ENCODE results near the gene HTRA1.
A peak's percentile ranks its signal among the peaks of the same experiment; 100 is the strongest.

HTRA1 gene

DNA sequence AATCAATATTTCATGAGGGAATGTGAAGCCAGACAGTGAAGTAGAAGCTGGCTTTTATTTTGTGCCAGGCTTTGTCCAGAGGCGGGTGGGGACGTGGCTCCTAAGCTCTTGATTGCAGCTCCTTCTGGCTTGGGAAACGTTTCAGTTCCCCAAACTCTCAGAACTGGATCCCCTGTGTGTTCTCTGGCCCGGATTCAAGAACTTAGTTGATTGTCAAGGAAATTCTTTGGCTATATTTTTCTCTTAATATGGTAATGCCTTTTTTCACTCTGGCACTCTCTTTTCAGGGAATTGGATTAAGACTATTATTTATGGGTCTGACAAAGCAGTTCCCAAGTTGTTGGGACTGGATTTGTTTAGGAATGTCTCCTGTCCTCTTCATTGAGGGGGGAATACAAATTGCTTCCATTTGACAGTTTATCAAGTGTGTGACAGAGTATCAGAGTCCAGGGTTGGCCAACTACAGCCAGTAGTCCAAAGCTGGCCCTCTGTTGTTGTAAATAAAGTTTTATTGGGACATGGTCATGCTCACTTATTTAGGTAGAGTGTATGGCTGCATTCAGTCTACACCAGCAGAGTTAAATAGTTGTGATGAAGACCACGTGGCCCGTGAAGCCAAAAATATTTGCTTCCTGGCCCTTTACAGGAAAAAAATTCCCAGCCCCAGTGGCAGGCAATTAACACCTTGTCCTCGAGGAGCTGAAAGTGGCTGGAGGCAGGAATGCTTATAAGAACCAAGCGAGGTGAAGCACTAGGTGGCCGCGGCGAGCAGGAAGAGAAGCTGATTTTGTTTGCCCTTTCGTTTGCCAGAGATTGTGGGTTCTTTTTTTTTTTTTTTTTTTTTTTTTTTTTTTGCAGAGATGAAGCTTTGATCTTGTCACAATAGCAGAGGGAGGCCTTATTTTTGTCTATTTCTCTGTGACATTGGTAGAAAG, 34.3 kb downstream of the HTRA1 start:
- DNase-seq (ENCODE audit: low spot score) = peak; percentile 41

DNA sequence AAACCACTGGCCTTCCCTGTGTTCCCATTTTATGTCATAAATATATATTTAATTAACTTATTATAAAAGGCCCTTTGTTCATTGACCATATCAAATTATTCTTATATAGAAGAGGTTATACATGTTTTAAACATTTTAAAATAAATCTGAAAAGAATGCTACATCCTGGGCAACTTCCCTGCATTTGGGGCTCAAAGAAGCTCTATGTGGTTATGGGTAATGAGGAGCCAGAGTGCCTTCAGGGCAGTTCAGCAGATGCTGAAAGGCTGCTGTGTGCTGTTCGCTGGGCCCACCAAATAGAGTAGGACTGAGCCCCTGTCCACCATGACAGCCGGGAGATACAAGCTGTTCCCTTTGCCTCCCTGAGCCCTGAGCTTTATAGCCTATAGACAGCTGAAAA, 35.9 kb downstream of the HTRA1 start:
- no peak for DNase-seq (ENCODE audit: low spot score)

DNA sequence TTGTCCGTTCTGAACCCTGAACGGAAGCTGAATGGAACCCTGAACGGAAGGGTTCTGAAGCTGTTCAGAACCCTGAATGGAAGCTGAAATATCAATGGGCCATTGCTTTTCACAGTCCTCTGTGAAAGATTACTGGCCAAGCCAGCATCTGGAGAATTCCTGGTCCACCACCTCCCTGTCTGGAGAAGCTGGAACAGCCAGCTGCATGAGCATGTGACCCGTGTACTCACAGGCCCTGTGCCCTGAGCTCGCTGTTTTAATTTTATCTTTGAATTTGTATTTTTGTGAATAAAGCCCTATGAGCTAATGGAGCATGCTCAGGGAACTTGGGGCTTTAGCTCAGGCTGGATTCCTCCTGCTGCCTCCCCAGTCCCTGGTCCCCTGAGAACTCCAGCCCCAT, 37.2 kb downstream of the HTRA1 start:
- DNase-seq (ENCODE audit: low spot score) = no peak

- DNase-seq (ENCODE audit: low spot score) = no peak
These were observed 37.7 kb downstream of the HTRA1 start for GRCh38 chr10:122499012-122499411.

- no peak for DNase-seq (ENCODE audit: low spot score)
These were observed 38.2 kb downstream of the HTRA1 start for GRCh38 chr10:122499491-122499941.

- DNase-seq (ENCODE audit: low spot score) = no peak
These were observed 38.8 kb downstream of the HTRA1 start for GRCh38 chr10:122500194-122500593.

GRCh38 chr10:122500726-122501125, 39.4 kb downstream of the HTRA1 start:
- no peak for DNase-seq (ENCODE audit: low spot score)

DNA sequence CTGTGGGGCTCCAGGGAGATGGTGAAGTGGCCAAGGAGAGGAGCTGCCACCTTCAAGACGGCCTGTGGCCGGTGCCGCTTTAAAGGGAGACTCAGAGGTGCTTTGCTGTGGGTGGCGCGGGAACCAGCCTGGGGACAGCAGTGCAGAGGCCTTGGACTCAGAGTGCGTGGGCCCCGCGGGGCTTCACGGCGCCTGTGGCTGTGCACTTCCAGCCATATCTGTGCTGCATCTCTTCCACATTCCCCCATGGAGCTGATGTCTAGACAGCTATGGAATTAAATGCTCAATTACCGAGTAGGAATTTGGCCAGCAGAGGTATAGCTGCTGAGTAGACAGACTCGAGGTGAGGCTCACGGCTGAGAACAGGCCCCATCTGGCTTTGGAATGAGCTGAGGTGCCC, 41.7 kb downstream of the HTRA1 start:
- DNase-seq (ENCODE audit: low spot score) = no peak

GRCh38 chr10:122503886-122504609, 42.7 kb downstream of the HTRA1 start:
- no peak for DNase-seq (ENCODE audit: low spot score)

- no peak for DNase-seq (ENCODE audit: low spot score)
These were observed 43.2 kb downstream of the HTRA1 start for GRCh38 chr10:122504610-122504950.

DNA sequence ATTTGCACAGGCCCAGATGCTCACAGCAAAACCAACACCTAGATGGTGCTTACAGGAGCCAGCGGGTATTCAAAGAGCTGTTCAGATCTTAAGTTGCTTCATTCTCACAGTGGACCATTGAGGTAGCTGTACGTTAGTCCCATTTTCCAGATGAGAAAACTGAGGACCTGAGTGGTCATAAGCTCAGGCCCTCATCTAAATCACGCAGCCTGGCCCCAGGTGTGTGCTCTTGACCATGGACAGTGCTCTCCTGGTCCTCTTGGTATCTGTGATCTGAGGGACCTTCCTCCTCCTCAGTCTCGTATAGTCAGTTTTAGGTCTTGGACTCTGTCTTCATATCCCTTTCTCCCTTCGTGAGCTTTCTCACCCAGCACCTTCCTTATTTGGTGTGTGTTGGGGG, 43.7 kb downstream of the HTRA1 start:
- no peak for DNase-seq (ENCODE audit: low spot score)

DNA sequence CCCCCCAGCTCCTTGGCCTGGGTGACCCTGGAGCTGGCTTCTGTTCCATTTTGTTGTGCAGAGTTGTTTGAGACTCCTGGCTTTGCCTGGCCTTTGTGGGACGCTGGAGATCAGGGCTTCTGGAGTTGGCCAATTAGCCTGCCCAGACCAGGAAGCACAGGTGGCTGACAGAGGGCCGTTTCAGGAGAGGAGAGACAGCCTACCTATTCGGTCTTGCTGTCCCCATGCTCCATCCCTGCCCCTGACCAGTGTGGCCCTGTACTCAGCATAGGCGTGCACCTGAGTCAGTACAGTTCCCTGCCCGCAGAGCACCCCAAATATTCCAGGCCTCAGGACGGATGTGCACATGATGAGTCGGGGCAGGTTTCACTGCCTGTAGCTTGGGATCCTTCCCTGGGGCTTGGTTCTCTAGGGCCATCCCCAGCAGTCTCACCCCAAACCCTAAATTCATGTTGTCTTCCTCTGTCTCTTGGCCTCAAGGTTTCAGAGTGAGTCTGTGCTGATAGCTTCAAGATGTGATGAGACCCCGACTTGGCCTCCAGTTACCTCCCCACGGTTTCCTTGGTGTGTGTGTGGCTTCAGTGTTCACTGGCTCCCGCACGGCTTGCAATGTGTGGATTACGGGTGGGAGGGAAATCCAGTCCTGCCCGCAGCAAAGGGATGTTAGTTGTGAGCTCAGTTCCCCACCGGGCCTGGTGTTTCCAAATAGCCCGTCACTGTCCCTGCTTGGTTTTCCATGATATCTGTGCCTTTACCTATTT, 44.7 kb downstream of the HTRA1 start:
- no peak for DNase-seq (ENCODE audit: low spot score)

GRCh38 chr10:122507616-122508015, 46.3 kb downstream of the HTRA1 start:
- DNase-seq (ENCODE audit: low spot score) = no peak

GRCh38 chr10:122508021-122508420, 46.7 kb downstream of the HTRA1 start:
- DNase-seq (ENCODE audit: low spot score) = no peak

DNA sequence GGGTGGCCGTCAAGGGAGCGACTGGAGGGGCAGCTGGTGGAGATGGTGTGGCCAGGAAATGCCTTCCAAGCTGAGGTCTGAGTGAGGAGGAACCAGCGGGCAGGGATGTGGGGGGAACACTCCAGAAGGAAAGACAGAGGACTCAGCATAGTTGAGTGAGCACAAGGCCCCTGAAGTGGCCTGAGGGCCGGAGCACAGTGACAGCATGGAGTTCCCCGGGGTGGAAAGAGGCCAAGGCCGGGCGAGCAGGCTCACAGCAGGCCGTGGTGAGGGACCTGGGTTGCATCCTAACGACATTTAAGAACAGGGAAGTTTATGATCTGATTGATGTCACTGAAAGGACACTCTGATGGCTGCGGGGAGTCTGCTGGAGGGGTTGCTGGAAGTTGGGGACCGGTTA, 48.0 kb downstream of the HTRA1 start:
- DNase-seq (ENCODE audit: low spot score) = no peak

DNA sequence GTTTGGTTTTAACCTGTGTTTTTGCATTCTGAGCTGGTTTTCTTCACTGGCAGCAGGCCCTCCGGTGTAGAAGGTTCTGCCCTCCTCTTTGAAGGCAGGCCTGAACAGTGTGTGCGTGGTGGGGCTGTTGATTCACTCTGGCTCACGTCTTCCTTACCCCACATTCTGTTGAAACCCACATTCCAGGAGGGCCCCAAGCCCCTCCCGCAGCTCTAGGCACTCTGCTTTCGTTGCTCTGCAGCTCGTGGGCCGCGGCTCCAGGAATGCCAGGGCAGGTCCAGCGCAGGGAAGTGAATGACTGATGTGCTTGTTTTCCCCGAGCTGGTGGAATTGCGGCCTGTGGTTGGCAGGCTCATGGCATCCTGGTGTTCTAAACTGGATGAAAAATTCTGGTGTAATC, 49.0 kb downstream of the HTRA1 start:
- DNase-seq (ENCODE audit: low spot score) = no peak

DNA sequence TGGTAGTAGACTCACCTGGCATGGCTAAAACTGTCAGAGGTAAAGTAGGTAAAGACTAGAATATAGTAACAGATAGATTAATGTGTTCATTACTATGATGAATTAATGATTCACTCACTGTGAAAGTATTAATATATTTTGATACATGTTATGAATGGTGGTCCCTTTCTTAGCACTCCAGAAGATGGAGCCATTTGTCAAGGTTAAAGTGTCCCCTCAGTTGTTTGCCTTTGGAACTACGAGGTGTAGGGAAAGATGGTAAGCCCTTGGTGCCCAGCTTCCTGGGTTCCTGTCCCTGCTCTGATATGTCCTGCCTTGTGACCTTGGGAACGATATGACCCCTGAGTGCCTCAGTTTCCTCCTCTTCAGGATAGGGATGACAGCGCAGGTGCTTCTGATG, 49.4 kb downstream of the HTRA1 start:
- DNase-seq (ENCODE audit: low spot score) = no peak

DNA sequence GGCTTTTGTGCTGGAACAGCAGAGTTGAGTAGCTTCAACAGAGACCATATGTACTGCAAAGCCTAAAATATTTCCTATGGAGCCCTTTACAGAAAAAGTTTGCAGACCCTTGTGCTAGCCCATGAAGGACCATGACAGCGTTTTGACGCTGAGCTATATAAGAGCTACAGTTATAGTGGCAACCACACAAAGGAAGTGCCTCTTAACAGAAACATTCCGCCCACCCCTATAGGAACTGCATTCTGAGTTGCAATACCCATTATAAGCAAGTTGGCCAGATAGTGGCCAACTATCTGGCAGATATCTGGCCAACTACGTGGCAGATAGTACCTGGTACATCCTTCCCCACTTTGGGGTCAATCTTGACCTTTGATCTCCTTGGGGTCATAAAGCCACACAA, 51.7 kb downstream of the HTRA1 start:
- DNase-seq (ENCODE audit: low spot score) = no peak

DNA sequence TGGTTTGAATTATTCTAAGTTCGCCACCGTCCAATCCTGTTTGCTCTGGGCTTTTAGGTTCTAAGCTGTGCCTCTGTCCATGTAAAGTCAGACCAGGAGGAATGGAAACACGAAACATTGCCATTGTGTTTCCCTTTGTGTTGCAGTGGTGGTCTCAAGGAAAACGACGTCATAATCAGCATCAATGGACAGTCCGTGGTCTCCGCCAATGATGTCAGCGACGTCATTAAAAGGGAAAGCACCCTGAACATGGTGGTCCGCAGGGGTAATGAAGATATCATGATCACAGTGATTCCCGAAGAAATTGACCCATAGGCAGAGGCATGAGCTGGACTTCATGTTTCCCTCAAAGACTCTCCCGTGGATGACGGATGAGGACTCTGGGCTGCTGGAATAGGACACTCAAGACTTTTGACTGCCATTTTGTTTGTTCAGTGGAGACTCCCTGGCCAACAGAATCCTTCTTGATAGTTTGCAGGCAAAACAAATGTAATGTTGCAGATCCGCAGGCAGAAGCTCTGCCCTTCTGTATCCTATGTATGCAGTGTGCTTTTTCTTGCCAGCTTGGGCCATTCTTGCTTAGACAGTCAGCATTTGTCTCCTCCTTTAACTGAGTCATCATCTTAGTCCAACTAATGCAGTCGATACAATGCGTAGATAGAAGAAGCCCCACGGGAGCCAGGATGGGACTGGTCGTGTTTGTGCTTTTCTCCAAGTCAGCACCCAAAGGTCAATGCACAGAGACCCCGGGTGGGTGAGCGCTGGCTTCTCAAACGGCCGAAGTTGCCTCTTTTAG, 52.9 kb downstream of the HTRA1 start:
- DNase-seq (ENCODE audit: low spot score) = no peak

DNA sequence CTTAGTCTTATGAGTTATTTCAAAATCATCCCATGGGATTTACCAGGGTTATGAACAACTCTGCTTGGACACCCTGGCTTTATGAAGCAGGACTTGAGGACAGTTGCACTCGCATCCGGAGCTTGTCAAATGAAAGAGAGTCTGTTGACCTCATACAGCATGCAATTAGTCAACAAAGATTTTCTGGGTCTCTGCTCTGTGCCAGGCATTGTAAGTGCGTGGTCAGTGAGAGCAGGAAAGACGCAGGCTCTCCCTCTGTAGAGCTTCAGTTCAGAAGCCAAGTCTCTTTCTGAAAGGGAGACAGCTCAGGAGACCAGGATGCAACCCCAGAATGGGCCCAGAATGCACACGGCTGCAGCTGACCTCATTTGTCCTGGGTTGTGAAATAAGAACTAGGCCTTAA, 53.7 kb downstream of the HTRA1 start:
- no peak for DNase-seq (ENCODE audit: low spot score)

DNA sequence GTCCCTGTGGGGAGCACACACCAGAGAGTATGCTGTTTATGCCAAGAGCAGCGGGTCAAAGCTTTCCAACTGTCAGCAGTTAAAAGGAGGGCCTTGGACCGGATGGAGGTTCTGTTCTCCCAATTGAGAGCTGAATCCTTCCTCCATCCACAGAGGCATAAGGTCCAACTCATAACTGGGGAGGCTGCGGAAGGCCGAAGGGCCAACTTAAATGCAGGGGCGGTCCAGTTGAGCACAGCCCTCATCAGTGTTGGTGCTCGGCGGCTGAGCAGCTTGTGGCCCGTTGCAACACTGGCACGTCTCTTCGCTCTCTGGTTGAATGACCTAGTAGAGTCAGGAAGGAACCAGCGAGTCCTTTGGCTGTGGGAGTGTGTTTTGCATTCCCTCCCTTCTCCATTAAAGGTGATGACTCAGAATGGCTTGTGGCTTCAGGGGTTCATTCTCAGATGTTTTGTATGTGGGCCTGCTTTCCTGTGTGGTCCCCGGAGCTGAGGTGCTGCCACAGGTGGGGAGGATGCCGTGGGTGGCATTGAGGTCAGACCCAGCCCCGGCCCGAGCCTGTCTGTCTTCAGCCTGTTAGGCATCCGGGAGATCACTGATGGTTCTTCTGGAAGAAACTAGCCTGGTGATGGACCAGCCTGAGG, 54.4 kb downstream of the HTRA1 start:
- no peak for DNase-seq (ENCODE audit: low spot score)

All from RKO (cell line).